Activated CD4-positive, CD25-positive, alpha-beta regulatory T cell treated with anti-CD3 and anti-CD28 coated beads, Interleukin-2, amount 50 U/mL, for 72 hours (primary cell): ENCODE measurements around the gene NUP98.

Experiments
- DNase-seq: peaks from one replicate; pipeline ENCODE4 v3.0.0; 2021

NUP98 gene

DNA sequence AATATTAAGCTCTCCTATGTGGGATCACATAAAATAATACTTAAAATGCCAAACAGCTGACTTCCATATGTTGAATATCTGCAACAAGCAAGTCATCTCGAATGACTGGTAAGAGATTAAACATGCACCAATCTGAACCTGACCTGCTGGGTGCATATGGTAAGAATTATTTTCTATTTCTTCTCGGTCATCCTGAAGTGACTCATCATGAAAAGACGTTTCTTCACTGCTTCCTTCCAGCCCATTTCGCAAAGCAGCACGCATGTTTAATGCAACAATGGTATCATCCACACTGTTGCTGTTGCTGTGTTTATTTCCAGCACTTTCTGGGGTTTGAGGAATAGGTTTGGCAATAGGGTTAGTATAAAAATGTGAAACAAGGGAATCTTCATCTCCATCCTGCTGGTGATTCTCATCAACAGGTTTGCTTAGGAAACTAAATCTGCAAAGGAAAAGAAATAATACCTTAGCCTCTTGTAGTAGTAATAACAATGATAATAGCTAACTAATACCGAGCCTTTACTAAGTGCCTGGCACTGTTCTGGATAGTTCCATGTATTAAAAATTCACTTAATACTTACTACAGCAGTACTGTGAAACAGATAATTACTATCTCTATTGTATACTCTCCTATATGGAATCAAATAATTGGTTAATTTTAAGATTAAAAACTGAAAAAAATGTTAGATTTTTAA is 74.2 kb downstream of the NUP98 start:
- no peak for DNase-seq

GRCh38 chr11:3722100-3722499 is 75.3 kb downstream of the NUP98 start:
- DNase-seq: no peak

DNA sequence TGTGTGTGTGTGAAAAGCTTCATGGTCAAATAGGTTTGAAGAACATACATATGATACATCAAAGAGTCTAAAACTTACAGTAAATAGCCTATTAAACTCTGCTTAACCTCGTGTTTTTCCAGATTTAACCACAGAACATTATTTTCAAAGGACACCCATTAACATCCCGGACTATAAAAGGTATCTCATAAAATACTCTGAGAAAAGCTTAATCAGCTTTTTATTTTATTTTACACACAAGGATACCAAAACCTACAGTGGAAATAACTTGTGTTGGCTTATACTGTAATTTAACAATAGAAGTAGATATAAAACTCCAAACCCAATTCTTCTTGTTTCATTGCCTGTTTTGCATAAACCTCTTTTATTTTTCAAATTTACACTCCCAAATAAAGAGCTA is 76.4 kb downstream of the NUP98 start:
- DNase-seq: no peak

DNA sequence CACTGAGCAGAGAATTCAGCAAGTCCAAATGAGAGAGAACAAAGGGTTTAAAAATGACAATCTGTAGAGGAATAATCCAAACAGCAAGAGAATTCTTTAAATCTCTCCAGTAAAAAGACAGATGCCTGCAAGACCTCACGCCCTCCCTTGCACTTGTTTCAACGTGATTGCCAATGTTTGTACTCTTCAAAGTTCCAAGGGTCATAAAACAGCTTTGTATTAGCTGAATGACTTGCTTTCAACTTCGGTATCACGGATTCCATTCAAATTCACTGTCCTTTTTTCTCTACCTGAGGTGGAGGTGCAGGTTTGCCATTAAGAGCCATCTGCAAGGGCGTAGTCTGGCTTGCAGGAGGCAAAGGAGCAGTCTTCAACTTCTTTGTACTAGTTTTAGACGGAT is 85.1 kb downstream of the NUP98 start:
- DNase-seq: no peak

- DNase-seq: no peak
Observed at GRCh38 chr11:3710485-3711259, 86.7 kb downstream of the NUP98 start.

- DNase-seq: no peak
Observed at GRCh38 chr11:3709977-3710376, 87.4 kb downstream of the NUP98 start.

GRCh38 chr11:3707176-3707575 is 90.2 kb downstream of the NUP98 start:
- no peak for DNase-seq

GRCh38 chr11:3703383-3703782 is 94.0 kb downstream of the NUP98 start:
- no peak for DNase-seq

- no peak for DNase-seq
Observed at GRCh38 chr11:3700910-3701309, 96.4 kb downstream of the NUP98 start.

DNA sequence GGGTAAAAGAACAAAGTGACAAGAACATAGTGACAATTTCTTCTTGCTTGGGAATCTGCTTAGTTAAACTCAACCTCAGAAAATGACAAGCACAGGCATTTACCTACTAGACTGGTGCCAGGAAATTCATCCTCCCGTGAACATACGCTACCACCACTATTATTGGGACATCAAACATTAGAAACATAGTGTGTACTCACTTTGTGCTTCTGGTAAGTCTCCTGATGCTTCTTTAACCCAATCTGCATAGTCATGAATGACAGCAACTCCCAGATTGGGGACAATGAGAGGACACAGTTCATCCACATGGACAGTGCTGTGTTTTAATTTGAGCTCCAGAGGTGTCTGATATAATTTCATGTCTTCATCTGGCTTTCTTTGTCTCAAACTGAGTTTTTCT is 96.9 kb downstream of the NUP98 start:
- no peak for DNase-seq

GRCh38 chr11:3686751-3687150 is 110.6 kb downstream of the NUP98 start:
- no peak for DNase-seq

GRCh38 chr11:3685923-3686322 is 111.4 kb downstream of the NUP98 start:
- DNase-seq: no peak

DNA sequence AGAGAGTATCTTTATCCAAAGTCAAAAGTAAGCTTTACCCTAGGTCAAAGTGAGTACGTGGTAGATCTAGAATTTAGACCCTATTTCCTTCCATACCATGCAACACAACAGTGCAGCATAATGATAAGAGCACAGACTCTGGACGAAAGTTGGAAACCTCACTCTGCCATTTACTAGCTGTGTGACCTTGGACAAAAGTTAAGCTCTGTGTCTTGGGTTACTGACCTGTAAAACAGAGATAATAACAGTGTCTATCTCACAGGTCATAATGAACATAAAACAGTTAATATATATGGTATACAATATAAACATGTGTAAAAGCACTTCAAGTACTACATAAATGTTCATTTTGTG is 112.6 kb downstream of the NUP98 start:
- DNase-seq: no peak

GRCh38 chr11:3684129-3684818 is 113.1 kb downstream of the NUP98 start:
- no peak for DNase-seq

- no peak for DNase-seq
Observed at GRCh38 chr11:3683039-3683438, 114.3 kb downstream of the NUP98 start.

GRCh38 chr11:3679077-3679476 is 118.3 kb downstream of the NUP98 start:
- no peak for DNase-seq

GRCh38 chr11:3675971-3676370 is 121.4 kb downstream of the NUP98 start:
- DNase-seq: no peak

- no peak for DNase-seq
Observed at GRCh38 chr11:3674189-3674588, 123.2 kb downstream of the NUP98 start.

DNA sequence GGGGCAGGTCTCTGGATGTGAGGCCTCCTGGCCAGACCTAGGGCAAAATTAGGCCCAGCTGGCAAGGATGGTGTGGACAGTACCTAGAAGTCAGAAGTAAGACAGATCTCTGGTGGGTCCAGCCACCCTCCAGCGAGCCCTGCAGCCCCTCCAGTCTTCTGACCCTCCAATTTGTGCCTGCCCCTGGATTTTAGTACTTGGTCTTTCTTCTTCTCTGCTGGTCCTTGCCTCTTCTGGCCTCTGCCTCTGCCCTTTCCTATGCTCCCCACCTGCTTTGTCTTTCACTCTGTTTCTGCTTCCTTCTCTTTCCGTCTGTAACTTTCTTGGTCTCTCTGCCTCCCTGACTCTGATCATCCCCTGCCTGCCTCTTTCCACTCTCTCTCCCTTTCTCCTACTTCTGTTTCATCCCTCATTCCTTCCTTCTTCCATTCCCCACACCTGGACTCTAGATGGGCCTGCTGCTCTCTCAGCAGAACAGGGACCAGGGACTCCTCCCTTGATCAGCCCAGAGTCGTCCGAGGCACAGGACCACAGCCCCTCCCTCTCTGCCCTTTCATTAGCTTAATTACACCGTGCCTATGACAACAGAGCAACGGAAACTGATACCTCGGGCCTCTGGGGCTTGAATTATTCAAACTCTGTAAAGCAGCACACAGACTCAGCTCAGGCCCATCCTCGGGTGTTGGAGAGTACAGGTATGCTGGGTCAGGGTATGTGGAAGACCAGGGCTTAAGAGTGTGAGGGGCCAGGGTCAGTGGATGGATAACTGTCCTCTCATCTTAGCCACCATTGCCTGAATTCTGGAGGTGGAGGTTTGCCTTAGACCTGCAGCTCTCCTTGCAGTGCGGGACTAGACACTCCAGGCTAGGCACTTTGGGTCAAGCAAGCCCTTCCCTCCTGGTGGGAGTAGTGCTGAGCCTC is 125.8 kb downstream of the NUP98 start, which contains the start of gene CHRNA10:
Gene CHRNA10 (minus strand): TSS at position 51 of the 921 bp plus-strand sequence. CDS start 72 bp downstream, outside the sequence.
- no peak for DNase-seq

DNA sequence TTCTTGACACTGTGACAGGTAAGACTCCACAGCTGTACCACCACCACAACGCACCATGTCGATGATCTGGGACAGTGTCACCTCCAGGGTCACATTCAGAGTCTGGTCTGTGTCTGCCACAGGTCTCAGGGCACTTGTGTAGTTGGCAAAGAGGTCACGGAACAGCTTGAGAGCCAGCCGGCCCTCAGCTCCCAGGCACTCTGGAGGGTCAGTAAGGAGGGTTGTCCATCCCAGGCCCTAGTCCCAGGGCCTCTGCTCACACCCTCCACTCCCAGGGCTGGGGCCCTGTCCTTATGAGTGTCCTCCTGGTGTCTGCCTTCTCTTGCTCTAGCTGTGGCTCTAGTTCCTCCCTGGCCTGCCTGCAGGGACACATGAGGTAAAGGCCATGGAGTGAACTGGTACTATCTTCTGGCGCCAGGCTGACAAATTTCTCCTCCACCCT is 127.6 kb downstream of the NUP98 start:
- DNase-seq: no peak

- no peak for DNase-seq
Observed at GRCh38 chr11:3669128-3669527, 128.2 kb downstream of the NUP98 start.

- no peak for DNase-seq
Observed at GRCh38 chr11:3667149-3668035, 130.0 kb downstream of the NUP98 start.
